ENCODE results near the gene PARN. TPM values are rescaled to one million over a fixed set of nuclear protein-coding genes. Genes with fewer than 3 reads are reported as not detected.

The PARN gene
- total RNA-seq, 1 experiment from 2014 or later = 56.2 TPM

DNA sequence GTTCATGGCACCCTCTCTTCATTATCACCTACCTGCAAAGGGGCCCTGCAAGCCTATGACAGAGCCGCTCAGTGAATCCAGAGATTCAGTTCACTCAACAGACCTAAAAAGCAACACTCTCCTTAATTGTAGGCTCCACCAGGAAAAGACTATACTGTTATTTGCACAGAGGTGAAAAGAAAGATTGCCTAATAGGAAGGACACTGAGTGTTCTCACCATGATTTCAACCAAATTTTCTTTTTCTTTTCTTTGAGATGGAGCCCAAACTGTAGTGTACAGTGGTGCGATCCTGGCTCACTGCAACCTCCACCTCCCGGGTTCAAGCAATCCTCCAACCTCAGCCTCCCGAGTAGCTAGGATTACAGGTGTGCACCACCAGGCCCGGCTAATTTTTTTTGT lies 104.5 kb downstream of the PARN start:
- Histone ChIP-seq H2BK15ac (ENCODE audit: low read depth, low read length) (no peak overlapping the region), H2BK5ac (ENCODE audit: insufficient read length, low read length) (no peak overlapping the region), H3K79me1 (ENCODE audit: insufficient read depth, low read depth, low read length, poor library complexity, severe bottlenecking) (no peaks in the 10 kb centered on the region), H3K79me2 (ENCODE audit: insufficient read depth, low read length) (no peaks in the 10 kb centered on the region), H2BK20ac (ENCODE audit: low read depth, low read length, poor library complexity, severe bottlenecking) (no peak overlapping the region), H3K23me2 (ENCODE audit: insufficient read length, low read depth, low read length, poor library complexity, severe bottlenecking) (no peaks in the 10 kb centered on the region), H4K5ac (ENCODE audit: insufficient read length, low read depth, low read length) (no peak overlapping the region), H2BK12ac (ENCODE audit: insufficient read length, low read depth, low read length) (no peak overlapping the region), H2AK5ac (ENCODE audit: insufficient read length, low read length) (no peak overlapping the region), H3K27me3 (ENCODE audit: insufficient read depth, low read length) (no peaks in the 10 kb centered on the region), H3K9ac (ENCODE audit: extremely low read depth, insufficient read length, low read length) (no peak overlapping the region), H3T11ph (ENCODE audit: low read length) (no peak overlapping the region), H4K91ac (ENCODE audit: insufficient read length, low read depth, low read length) (no peak overlapping the region), H2BK120ac (ENCODE audit: low read depth, low read length, poor library complexity, severe bottlenecking) (no peak overlapping the region), H4K20me1 (ENCODE audit: control insufficient read depth, insufficient read depth, insufficient read length) (no peaks in the 10 kb centered on the region), H3K9me3 (ENCODE audit: control insufficient read depth, low read depth, low read length) (no peaks in the 10 kb centered on the region), H3K4me1 (ENCODE audit: insufficient read depth, low read length) (peaks cover 21% of the 10 kb centered on the region), H4K8ac (replicated peaks; ENCODE audit: insufficient read length, low read depth, low read length) (no peak overlapping the region), H3K18ac (ENCODE audit: insufficient read length, low read depth, low read length) (no peak overlapping the region), H2AFZ (ENCODE audit: low read length) (no peak overlapping the region), H3K14ac (ENCODE audit: insufficient read depth, low read length) (no peak overlapping the region), H3K27ac (ENCODE audit: insufficient read length, low read depth, low read length) (no peak overlapping the region), H3K4me2 (ENCODE audit: insufficient read depth, insufficient read length, low read length) (no peak overlapping the region), H3K23ac (ENCODE audit: insufficient read length, low read depth, low read length) (no peak overlapping the region), H3K4ac (ENCODE audit: low read depth, low read length) (no peak overlapping the region), H3K56ac (ENCODE audit: insufficient read length, low read depth, low read length) (no peak overlapping the region)
- Mint-ChIP-seq H3K4me3 (no peak overlapping the region; a peak in 1 of 5 replicates), H3K27ac (no peak overlapping the region; a peak in 1 of 7 replicates), H3K36me3 (ENCODE audit: insufficient read depth in 1 of 3, low read depth in 3 of 3) (peaks cover 0 to 4% (median 0%) of the 10 kb centered on the region in 3 experiments; a peak in 1 of 7 replicates), H3K9me3 (no peaks in the 10 kb centered on the region), H3K27me3 (ENCODE audit: low read depth) (no peaks in the 10 kb centered on the region), H3K4me1 (peaks cover 71 to 72% of the 10 kb centered on the region in 2 experiments)
- DNase-seq = no peak
- TF ChIP-seq, protein P1, sequence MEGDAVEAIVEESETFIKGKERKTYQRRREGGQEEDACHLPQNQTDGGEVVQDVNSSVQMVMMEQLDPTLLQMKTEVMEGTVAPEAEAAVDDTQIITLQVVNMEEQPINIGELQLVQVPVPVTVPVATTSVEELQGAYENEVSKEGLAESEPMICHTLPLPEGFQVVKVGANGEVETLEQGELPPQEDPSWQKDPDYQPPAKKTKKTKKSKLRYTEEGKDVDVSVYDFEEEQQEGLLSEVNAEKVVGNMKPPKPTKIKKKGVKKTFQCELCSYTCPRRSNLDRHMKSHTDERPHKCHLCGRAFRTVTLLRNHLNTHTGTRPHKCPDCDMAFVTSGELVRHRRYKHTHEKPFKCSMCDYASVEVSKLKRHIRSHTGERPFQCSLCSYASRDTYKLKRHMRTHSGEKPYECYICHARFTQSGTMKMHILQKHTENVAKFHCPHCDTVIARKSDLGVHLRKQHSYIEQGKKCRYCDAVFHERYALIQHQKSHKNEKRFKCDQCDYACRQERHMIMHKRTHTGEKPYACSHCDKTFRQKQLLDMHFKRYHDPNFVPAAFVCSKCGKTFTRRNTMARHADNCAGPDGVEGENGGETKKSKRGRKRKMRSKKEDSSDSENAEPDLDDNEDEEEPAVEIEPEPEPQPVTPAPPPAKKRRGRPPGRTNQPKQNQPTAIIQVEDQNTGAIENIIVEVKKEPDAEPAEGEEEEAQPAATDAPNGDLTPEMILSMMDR (conservative IDR thresholded peaks at IDR 0.05) = no peak
- no CpG with 5 or more reads among the region's 5 CpGs for WGBS (ENCODE audit: extremely low coverage, insufficient read length, low lambda C conversion rate)
